SJSA1 (cell line): Measurements from ENCODE around the gene STK16. TPM values are rescaled to one million over a fixed set of nuclear protein-coding genes. Genes with fewer than 3 reads are reported as not detected.

Source experiments
- DNase-seq, 2 experiments: peaks; one replicate each; pipeline ENCODE4 v3.0.0-alpha.2; 2015 to 2020; ENCODE audit warnings: low spot score in 2 of 2, low read depth in 1 of 2
- H3K27ac ChIP-seq: fragments of 250-450 bp; sonication (Bioruptor Pico); 2 replicates; pipeline ENCODE4 v1.5.1; 2020; ENCODE audit warnings: mild to moderate bottlenecking, moderate library complexity
- H3K27me3 ChIP-seq: fragments of 250-450 bp; sonication (Bioruptor Pico); replicated peaks from 2 replicates; pipeline ENCODE4 v1.5.1; 2020; ENCODE audit warnings: mild to moderate bottlenecking, moderate library complexity
- H3K36me3 ChIP-seq: fragments of 250-450 bp; sonication (Bioruptor Pico); 2 replicates; pipeline ENCODE4 v1.5.1; 2020; ENCODE audit warnings: mild to moderate bottlenecking
- H3K4me1 ChIP-seq: fragments of 250-450 bp; sonication (Bioruptor Pico); replicated peaks from 2 replicates; pipeline ENCODE4 v1.6.1; 2021; ENCODE audit warnings: mild to moderate bottlenecking
- H3K4me3 ChIP-seq: fragments of 250-450 bp; sonication (Bioruptor Pico); 2 replicates; pipeline ENCODE4 v1.5.1; 2020; ENCODE audit warnings: mild to moderate bottlenecking
- H3K9me3 ChIP-seq: fragments of 250-450 bp; sonication (Bioruptor Pico); replicated peaks from 2 replicates; pipeline ENCODE4 v1.5.1; 2020; ENCODE audit warnings: mild to moderate bottlenecking
- total RNA-seq: library from RNA; depleted of rRNA; stranded (reverse); fragments of >200 nt; shearing (Covaris generic); gene quantifications from 2 replicates; pipeline ENCODE4 v1.2.3, GENCODE V29; 2014

STK16 gene
- total RNA-seq, 1 experiment from 2014 or later: 18.6 TPM

DNA sequence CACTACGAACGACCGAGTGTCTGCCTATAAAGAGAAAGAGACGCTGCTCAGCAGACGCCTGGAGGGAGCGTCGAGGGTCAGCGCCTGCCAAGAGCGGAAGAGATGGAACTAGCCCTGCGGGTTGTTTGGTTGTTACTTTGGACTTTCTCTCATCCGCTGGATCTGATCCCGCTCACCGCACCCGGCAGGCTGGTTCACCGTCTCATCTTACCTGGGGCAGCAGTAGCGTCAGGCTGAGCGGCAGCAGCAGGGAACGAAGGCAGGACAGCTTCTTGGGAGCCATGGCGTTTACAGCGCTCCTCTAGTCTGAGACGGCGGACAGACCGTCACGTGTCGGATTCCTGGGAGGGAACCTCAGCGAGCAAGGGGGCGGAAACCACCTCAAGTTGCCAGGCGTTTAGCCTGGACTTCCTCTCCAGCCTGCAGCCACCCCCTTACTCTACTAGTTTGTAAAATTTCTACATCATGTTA is 2.0 kb upstream of the STK16 start:
- peaks cover 17% of the 10 kb centered on the region for H3K4me1 ChIP-seq
- H3K27ac ChIP-seq: no peak overlapping the region
- H3K4me3 ChIP-seq: no peak overlapping the region
- H3K27me3 ChIP-seq: no peaks in the 10 kb centered on the region
- H3K36me3 ChIP-seq: peaks cover 23% of the 10 kb centered on the region
- no peaks in the 10 kb centered on the region for H3K9me3 ChIP-seq
- no peak for DNase-seq

DNA sequence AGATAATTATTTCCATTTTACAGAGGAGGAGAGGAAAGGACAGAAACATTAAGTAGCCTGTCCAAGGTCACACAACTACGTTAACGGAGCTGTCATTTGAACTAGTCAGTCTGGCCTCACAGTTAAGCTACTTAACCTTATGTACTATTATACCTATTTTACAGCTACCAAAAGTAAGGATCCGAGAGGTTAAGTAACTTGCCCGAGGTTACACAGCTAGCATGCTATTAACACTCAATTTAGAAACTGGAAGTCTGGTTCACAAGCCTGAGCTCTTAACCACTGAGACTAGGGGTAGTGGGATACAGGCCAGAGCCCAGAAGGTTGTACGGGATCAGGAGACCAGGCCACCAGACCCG is 511 bp upstream of the STK16 start:
- H3K9me3 ChIP-seq: no peaks in the 10 kb centered on the region
- no peaks in the 10 kb centered on the region for H3K27me3 ChIP-seq
- H3K4me3 ChIP-seq: peak overlapping the region; percentile 81
- peaks cover 27% of the 10 kb centered on the region for H3K4me1 ChIP-seq
- peaks cover 24% of the 10 kb centered on the region for H3K36me3 ChIP-seq
- DNase-seq: no peak
- H3K27ac ChIP-seq: peak overlapping the region; percentile 88

DNA sequence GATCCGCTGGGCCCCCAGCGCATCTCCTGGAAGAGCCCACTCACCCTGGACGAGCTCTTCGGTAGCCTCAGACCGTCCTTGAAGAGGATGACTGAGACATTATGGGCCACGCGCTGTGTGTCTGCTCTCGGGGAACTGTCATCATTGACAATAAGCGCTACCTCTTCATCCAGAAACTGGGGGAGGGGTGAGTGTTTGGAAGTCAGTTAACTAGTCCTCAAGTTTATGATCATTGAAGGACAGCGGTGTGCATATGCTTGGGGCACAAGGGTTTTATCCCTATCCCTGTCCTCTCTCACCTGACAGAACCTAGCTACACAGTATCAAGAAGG is 586 bp downstream of the STK16 start:
- Histone ChIP-seq H3K36me3 (peaks cover 24% of the 10 kb centered on the region), H3K27ac (peak overlapping the region; percentile 88), H3K9me3 (no peaks in the 10 kb centered on the region), H3K4me1 (peaks cover 31% of the 10 kb centered on the region), H3K4me3 (peak overlapping the region; percentile 81), H3K27me3 (no peaks in the 10 kb centered on the region)
- DNase-seq: no peak

DNA sequence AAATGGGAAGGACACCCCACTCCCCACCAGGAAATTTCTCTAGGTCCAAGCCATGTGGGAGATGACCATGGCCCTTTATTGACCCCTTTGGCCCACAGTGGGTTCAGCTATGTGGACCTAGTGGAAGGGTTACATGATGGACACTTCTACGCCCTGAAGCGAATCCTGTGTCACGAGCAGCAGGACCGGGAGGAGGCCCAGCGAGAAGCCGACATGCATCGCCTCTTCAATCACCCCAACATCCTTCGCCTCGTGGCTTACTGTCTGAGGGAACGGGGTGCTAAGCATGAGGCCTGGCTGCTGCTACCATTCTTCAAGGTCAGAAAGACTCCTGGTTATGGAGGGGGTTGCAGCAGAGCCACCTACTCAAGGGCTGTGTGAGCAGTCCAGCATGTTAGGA is 1.3 kb downstream of the STK16 start:
- H3K4me1 ChIP-seq: peaks cover 31% of the 10 kb centered on the region
- H3K27me3 ChIP-seq: no peaks in the 10 kb centered on the region
- H3K4me3 ChIP-seq: no peak overlapping the region

GRCh38 chr2:219247678-219248642 is 2.7 kb downstream of the STK16 start:
- DNase-seq: no peak
- Histone ChIP-seq H3K4me1 (peaks cover 31% of the 10 kb centered on the region), H3K4me3 (no peak overlapping the region), H3K9me3 (no peaks in the 10 kb centered on the region), H3K27ac (no peak overlapping the region), H3K36me3 (peaks cover 24% of the 10 kb centered on the region), H3K27me3 (peaks cover 11% of the 10 kb centered on the region)

More for the DNA sequence above, 1.3 kb downstream of the STK16 start:
- no peak for DNase-seq
- H3K36me3 ChIP-seq: peaks cover 24% of the 10 kb centered on the region
- H3K9me3 ChIP-seq: no peaks in the 10 kb centered on the region
- H3K27ac ChIP-seq: no peak overlapping the region

DNA sequence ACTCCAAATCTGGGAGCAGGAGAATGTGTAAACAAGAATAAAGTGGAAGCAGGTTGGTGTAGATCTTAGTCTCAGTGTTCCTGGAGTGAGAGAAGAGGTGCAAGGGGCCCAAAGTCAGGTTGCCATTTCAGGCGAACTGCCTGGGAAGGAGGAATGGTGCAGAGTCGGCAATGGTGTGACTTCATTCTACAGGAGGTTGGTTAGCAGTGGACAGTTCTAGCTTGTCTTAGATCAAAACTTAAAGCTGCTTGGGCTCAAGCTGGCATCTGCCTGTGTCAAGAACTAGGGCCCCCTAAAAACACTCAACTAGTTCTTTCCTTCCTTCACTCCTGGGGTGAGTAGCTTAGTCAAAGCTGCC is 3.5 kb downstream of the STK16 start:
- no peak overlapping the region for H3K27ac ChIP-seq
- H3K4me3 ChIP-seq: no peak overlapping the region
- no peaks in the 10 kb centered on the region; the same call in 1 of the 2 replicates for H3K9me3 ChIP-seq
- no peak for DNase-seq
- H3K36me3 ChIP-seq: peaks cover 24% of the 10 kb centered on the region
- H3K4me1 ChIP-seq: peaks cover 39% of the 10 kb centered on the region
- peaks cover 19% of the 10 kb centered on the region for H3K27me3 ChIP-seq

DNA sequence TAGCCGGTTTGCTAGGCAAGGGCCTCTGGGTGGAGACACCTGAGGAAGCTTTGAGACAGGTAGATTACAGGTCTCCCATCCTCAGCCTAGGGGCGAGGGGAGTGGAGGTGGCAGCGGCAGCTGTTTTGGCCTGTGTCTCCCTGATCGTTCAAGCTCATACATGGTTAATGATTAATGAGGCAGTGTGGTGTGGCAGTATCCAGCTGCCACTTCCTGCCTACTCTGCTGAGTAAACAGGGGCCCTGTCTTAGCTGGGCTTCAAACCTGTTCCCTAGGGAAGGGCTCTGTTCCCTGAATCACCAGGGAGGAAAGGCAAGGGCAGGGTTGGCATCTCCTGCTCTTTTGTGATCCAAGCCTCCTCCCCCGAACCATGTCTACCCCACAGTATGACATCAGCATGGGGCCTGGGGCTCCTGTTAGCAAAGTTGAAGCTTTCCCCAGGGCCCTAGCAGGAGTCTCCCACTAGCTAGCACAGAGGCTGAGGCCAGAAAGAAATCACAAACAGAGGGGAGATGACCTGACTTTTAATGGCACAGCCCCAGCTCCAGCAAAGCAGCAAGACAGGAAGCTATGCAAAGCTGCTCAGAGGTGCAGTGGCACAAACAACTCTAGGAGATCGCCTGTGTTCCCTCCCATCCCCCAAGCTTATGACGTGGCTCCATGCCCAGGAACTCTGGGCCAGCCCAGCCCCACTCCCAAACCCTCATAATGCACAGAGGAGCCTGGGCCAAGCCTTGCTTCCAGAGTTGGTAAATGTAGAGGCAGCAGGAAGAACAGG is 4.1 kb downstream of the STK16 start:
- no peak overlapping the region for H3K4me3 ChIP-seq
- peaks cover 4% of the 10 kb centered on the region for H3K9me3 ChIP-seq
- no peak overlapping the region; the same call in 1 of the 2 replicates for H3K27ac ChIP-seq
- DNase-seq: peak in 1 of 2 experiments; percentile 52
- peaks cover 25% of the 10 kb centered on the region for H3K27me3 ChIP-seq
- peaks cover 44% of the 10 kb centered on the region for H3K4me1 ChIP-seq
- peaks cover 24% of the 10 kb centered on the region for H3K36me3 ChIP-seq

DNA sequence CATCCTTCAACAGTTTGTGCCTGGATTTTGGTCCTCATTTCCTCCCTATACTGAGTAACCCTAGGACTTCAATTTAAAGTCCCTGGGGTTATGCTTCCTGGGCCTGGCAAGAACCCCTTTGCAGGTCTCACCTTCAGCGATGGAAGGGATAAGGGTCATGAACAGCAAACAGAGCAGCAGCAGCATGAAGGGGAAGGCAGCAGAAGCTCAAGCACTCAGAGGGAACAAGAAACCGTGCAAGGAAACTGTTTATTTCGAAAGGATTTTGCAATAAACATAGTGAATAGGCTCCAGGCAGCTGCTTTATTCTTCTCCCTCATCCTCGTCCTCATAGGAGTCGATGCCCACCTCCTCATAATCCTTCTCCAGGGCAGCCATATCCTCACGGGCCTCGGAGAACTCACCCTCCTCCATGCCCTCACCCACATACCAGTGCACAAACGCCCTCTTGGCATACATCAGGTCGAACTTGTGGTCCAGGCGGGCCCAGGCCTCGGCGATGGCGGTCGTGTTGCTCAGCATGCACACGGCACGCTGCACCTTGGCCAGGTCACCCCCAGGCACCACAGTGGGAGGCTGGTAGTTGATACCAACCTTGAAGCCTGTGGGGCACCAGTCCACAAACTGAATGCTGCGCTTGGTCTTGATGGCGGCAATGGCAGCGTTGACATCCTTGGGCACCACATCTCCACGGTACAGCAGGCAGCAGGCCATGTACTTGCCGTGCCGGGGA is 4.9 kb downstream of the STK16 start:
- Histone ChIP-seq H3K4me3 (no peak overlapping the region), H3K27ac (no peak overlapping the region), H3K9me3 (peaks cover 4% of the 10 kb centered on the region), H3K27me3 (peaks cover 33% of the 10 kb centered on the region), H3K4me1 (peaks cover 39% of the 10 kb centered on the region), H3K36me3 (peaks cover 24% of the 10 kb centered on the region)
- DNase-seq: no peak

GRCh38 chr2:219251656-219252055 is 6.4 kb downstream of the STK16 start:
- DNase-seq: no peak
- Histone ChIP-seq H3K4me3 (no peak overlapping the region), H3K27me3 (peaks cover 46% of the 10 kb centered on the region), H3K36me3 (peaks cover 18% of the 10 kb centered on the region), H3K27ac (no peak overlapping the region), H3K9me3 (peaks cover 4% of the 10 kb centered on the region), H3K4me1 (peaks cover 32% of the 10 kb centered on the region)

DNA sequence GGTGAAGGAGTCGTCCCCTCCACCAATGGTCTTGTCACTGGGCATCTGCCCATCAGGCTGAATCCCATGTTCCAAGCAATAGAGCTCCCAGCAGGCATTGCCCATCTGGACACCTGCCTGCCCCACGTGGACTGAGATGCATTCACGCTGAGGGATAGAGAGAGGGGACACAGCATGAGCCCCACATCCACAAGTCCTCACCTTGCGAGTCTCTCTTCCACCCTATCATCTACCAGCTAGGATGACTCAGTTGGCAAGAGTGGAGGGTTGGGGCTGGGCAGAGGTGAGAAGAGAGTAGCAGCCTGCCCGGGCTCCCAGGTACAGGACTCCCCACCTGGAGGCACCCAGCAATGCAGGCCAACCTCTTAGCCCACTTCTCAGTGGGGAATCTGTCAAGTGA is 6.8 kb downstream of the STK16 start:
- Histone ChIP-seq H3K4me3 (no peak overlapping the region), H3K9me3 (peaks cover 4% of the 10 kb centered on the region), H3K4me1 (peaks cover 31% of the 10 kb centered on the region), H3K27ac (no peak overlapping the region), H3K36me3 (peaks cover 14% of the 10 kb centered on the region), H3K27me3 (peaks cover 47% of the 10 kb centered on the region)
- no peak for DNase-seq

GRCh38 chr2:219252570-219252899 is 7.3 kb downstream of the STK16 start:
- Histone ChIP-seq H3K27ac (no peak overlapping the region), H3K27me3 (peaks cover 47% of the 10 kb centered on the region), H3K4me1 (peaks cover 31% of the 10 kb centered on the region), H3K4me3 (no peak overlapping the region), H3K36me3 (peaks cover 9% of the 10 kb centered on the region), H3K9me3 (peaks cover 4% of the 10 kb centered on the region)
- DNase-seq: no peak

DNA sequence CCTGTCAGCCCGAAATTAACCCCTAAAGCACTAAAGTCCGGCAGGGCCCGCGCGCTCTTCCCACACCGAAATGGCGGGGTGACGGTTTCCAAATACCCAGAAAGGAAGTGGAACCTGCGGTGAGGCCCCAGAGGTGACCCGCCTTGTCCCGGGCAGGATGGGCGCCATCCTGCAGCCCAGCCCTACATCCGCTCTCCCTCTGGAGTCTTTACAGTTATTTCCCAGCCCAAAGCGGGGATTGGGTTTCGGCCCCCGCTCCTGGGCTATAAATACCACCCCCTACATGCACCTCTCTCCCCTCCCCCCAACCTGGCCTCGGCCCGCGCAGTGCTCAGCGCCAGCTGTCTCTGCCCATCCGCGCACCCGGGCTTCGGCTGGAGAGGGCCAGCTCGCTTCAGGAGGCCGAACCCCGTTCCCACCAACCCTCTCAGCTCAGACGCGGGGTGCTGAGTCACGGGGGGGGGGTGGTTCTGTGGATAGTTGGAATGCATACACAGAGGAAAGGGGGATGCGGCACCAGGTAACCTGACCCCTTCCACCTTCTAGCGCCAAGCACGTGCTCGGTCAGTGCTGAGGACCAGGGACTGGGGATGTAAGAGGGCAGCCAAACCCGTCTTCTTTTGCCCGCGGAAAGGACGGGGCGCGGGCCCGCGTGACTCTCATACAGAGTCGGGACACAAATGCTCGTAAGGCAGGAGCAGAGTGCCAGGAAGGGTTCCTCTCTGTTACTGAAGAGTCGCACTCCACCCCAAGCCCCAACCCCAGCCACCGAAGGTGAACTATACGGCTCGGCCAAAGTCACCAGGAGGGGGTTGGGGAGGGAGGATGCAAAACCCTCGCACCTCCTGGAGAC is 7.8 kb downstream of the STK16 start, which contains the start of gene TUBA4B:
TSS of gene TUBA4B (plus strand) at position 344 of the 853 bp plus-strand sequence. CDS start at position 509, 165 bp downstream.
- H3K9me3 ChIP-seq: peaks cover 4% of the 10 kb centered on the region
- H3K27me3 ChIP-seq: peaks cover 47% of the 10 kb centered on the region
- H3K4me1 ChIP-seq: peaks cover 31% of the 10 kb centered on the region
- peak within 1 kb of the TSS; percentile 19 for H3K4me3 ChIP-seq
- H3K36me3 ChIP-seq: peaks cover 3% of the 10 kb centered on the region
- no peak within 1 kb of the TSS for H3K27ac ChIP-seq
- DNase-seq: no peak
